ENCODE data around the gene RIN3.

The RIN3 gene

GRCh38 chr14:92706386-92706785 is 192.8 kb downstream of the RIN3 start:
- in situ Hi-C loops (cut with MboI; ENCODE audit: low sequenced_read_pairs): no loop called here

GRCh38 chr14:92709340-92710000 is 195.9 kb downstream of the RIN3 start:
- in situ Hi-C loops (cut with MboI; ENCODE audit: low sequenced_read_pairs): no loop called here

GRCh38 chr14:92710001-92710341 is 196.4 kb downstream of the RIN3 start:
- in situ Hi-C loops (cut with MboI; ENCODE audit: low sequenced_read_pairs): loop anchor here (10.0 kb wide), 1 partner anchor 65 kb away; no protein-coding TSS in a partner anchor

GRCh38 chr14:92711976-92712653 is 198.5 kb downstream of the RIN3 start:
- in situ Hi-C loops (cut with MboI; ENCODE audit: low sequenced_read_pairs): loop anchor here (10.0 kb wide), 1 partner anchor 63 kb away; no protein-coding TSS in a partner anchor

- in situ Hi-C loops (cut with MboI; ENCODE audit: low sequenced_read_pairs): loop anchor here (10.0 kb wide), 1 partner anchor 62 kb away; no protein-coding TSS in a partner anchor
Observed at GRCh38 chr14:92712654-92713051, 199.1 kb downstream of the RIN3 start.

GRCh38 chr14:92714739-92715307 is 201.2 kb downstream of the RIN3 start:
- in situ Hi-C loops (cut with MboI; ENCODE audit: low sequenced_read_pairs): loop anchor here (10.0 kb wide), 1 partner anchor 60 kb away; no protein-coding TSS in a partner anchor

- in situ Hi-C loops (cut with MboI; ENCODE audit: low sequenced_read_pairs): loop anchor here (10.0 kb wide), 1 partner anchor 59 kb away; no protein-coding TSS in a partner anchor
Observed at GRCh38 chr14:92716131-92716530, 202.6 kb downstream of the RIN3 start.

- in situ Hi-C loops (cut with MboI; ENCODE audit: low sequenced_read_pairs): loop anchor here (10.0 kb wide), 1 partner anchor 57 kb away; no protein-coding TSS in a partner anchor
Observed at GRCh38 chr14:92717571-92718042, 204.0 kb downstream of the RIN3 start.

GRCh38 chr14:92718664-92719063 is 205.1 kb downstream of the RIN3 start:
- in situ Hi-C loops (cut with MboI; ENCODE audit: low sequenced_read_pairs): loop anchor here (10.0 kb wide), 1 partner anchor 56 kb away; no protein-coding TSS in a partner anchor

GRCh38 chr14:92719421-92719820 is 205.8 kb downstream of the RIN3 start:
- in situ Hi-C loops (cut with MboI; ENCODE audit: low sequenced_read_pairs): loop anchor here (10.0 kb wide), 1 partner anchor 55 kb away; no protein-coding TSS in a partner anchor

GRCh38 chr14:92719890-92720323 is 206.3 kb downstream of the RIN3 start:
- in situ Hi-C loops (cut with MboI; ENCODE audit: low sequenced_read_pairs): loop anchor here (10.0 kb wide), 1 partner anchor 55 kb away; no protein-coding TSS in a partner anchor

GRCh38 chr14:92724516-92725340 is 211.1 kb downstream of the RIN3 start:
- in situ Hi-C loops (cut with MboI; ENCODE audit: low sequenced_read_pairs): no loop called here

GRCh38 chr14:92726135-92726932 is 212.8 kb downstream of the RIN3 start:
- in situ Hi-C loops (cut with MboI; ENCODE audit: low sequenced_read_pairs): no loop called here

- in situ Hi-C loops (cut with MboI; ENCODE audit: low sequenced_read_pairs): no loop called here
Observed at GRCh38 chr14:92726933-92727262, 213.3 kb downstream of the RIN3 start.

- in situ Hi-C loops (cut with MboI; ENCODE audit: low sequenced_read_pairs): no loop called here
Observed at GRCh38 chr14:92728759-92729364, 215.3 kb downstream of the RIN3 start.

GRCh38 chr14:92729634-92730358 is 216.2 kb downstream of the RIN3 start:
- in situ Hi-C loops (cut with MboI; ENCODE audit: low sequenced_read_pairs): no loop called here

- in situ Hi-C loops (cut with MboI; ENCODE audit: low sequenced_read_pairs): no loop called here
Observed at GRCh38 chr14:92731622-92732115, 218.1 kb downstream of the RIN3 start.

GRCh38 chr14:92733007-92733406 is 219.4 kb downstream of the RIN3 start:
- in situ Hi-C loops (cut with MboI; ENCODE audit: low sequenced_read_pairs): no loop called here

GRCh38 chr14:92734618-92735017 is 221.0 kb downstream of the RIN3 start:
- in situ Hi-C loops (cut with MboI; ENCODE audit: low sequenced_read_pairs): no loop called here

Measured in HL-60/S4 treated with phorbol 12-myristate 13-acetate at 8.2 ng/mL for 4 days and 3 days (cell line).